Esophagus muscularis mucosa (tissue), 3 donors: ENCODE results near the gene MYO1E.

ENCODE experiments used
- EP300 ChIP-seq: sonication (generic); formaldehyde crosslinking; IDR thresholded peaks from one replicate; pipeline ENCODE4 v1.6.1; 2017; ENCODE audit warnings: antibody characterized with exemption
- TF ChIP-seq, protein P1 (sequence below), 3 experiments: fragments of 200-600 bp in 2 of 3; fragments of 450-650 bp in 1 of 3; sonication (generic) in 2 of 3; IDR thresholded peaks; one replicate each; pipeline ENCODE4 v1.5.1; 2017 to 2019; ENCODE audit warnings: antibody characterized with exemption in 3 of 3, mild to moderate bottlenecking in 2 of 3, moderate library complexity in 1 of 3

DNA sequence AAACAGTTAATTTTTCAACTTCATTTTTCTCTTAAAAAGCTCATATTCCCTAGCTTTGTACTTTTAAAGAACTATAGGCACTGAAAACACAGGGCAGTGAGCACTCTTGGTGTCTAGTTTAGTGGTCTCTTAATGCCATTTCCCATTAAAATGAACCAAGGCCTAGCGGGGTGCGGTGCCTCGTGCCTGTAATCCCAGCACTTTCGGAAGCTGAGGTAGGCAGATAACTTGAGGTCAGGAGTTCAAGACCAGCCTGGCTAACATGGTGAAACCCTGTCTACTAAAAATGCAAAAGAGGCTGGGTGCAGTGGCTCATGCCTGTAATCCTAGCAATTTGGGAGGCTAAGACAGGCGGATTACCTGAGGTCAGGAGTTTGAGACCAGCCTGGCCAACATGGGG, 120.5 kb downstream of the MYO1E start:
- TF ChIP-seq, protein P1, sequence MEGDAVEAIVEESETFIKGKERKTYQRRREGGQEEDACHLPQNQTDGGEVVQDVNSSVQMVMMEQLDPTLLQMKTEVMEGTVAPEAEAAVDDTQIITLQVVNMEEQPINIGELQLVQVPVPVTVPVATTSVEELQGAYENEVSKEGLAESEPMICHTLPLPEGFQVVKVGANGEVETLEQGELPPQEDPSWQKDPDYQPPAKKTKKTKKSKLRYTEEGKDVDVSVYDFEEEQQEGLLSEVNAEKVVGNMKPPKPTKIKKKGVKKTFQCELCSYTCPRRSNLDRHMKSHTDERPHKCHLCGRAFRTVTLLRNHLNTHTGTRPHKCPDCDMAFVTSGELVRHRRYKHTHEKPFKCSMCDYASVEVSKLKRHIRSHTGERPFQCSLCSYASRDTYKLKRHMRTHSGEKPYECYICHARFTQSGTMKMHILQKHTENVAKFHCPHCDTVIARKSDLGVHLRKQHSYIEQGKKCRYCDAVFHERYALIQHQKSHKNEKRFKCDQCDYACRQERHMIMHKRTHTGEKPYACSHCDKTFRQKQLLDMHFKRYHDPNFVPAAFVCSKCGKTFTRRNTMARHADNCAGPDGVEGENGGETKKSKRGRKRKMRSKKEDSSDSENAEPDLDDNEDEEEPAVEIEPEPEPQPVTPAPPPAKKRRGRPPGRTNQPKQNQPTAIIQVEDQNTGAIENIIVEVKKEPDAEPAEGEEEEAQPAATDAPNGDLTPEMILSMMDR (IDR thresholded peaks at IDR 0.05): no peak
- TF ChIP-seq EP300: no peak
